HCT116 (cell line): ENCODE data around the gene KIF21B. TPM values are rescaled to one million over a fixed set of nuclear protein-coding genes. Genes with fewer than 3 reads are reported as not detected.
"Not testable (repeated sequence)": the region's sequence is repeated elsewhere in the genome, so short reads cannot be mapped to it uniquely, and the experiment has no call there.

Experiments
- ATAC-seq: fragments of 200-7000 bp; cut with Tn5 transposase; 2 replicates; pipeline ENCODE4 v1.9.1; 2020; ENCODE audit warnings: mild to moderate bottlenecking, moderate library complexity
- BruUV-seq: library from RNA; stranded (reverse); fragments of 400-500 nt; replicated peaks from 2 replicates; lab custom pipeline; 2021; lab: Mats Ljungman, UMichigan
- CTCF ChIA-PET: fragments of 300-600 bp; sonication (Branson Sonifier 250); formaldehyde crosslinking; loops from one replicate; lab custom pipeline; 2021; ENCODE audit warnings: antibody characterized with exemption; lab: Charles Lee
- POLR2A ChIA-PET: fragments of 300-600, 350-600 bp; sonication (Branson Sonifier 250); formaldehyde crosslinking; loops from one replicate; lab custom pipeline; 2021; ENCODE audit warnings: antibody characterized with exemption; lab: Charles Lee
- RAD21 ChIA-PET, 2 experiments: fragments of 300-600 bp; sonication (Branson Sonifier 250); formaldehyde crosslinking; loops; one replicate each; lab custom pipeline; 2023; ENCODE audit warnings: low total read pairs in 2 of 2; ENCODE audit not compliant: uncharacterized antibody in 2 of 2, unreplicated experiment in 2 of 2, low non-redundant PET in 1 of 2; lab: Charles Lee
- DNase-seq: peaks from one replicate; pipeline ENCODE4 v3.0.0-alpha.2; 2010; ENCODE audit warnings: low read depth, low spot score
- H2AFZ ChIP-seq: fragments of 200-600 bp; shearing (Covaris generic), sonication (generic); 2 replicates; pipeline ENCODE4 v1.6.1; 2017; ENCODE audit warnings: low read depth, mixed run types, mixed read lengths, antibody characterized with exemption, low read length; ENCODE audit not compliant: poor library complexity, severe bottlenecking
- H3K27ac ChIP-seq: 2 replicates; pipeline ENCODE4 v1.5.1; 2012; ENCODE audit warnings: low read depth, low read length
- H3K27me3 ChIP-seq: fragments of 200-600 bp; sonication (generic); 2 replicates; pipeline ENCODE4 v1.6.1; 2016; ENCODE audit warnings: mixed run types, low read length, mixed read lengths; ENCODE audit not compliant: insufficient read depth
- H3K36me3 ChIP-seq, 2 experiments: fragments of 200-500 bp in 1 of 2; fragments of 200-600 bp in 1 of 2; sonication (Bioruptor generic) in 1 of 2; sonication (generic) in 1 of 2; 2 replicates each; pipeline versions ENCODE4 v1.5.1 to v1.6.1; 2014 to 2016; ENCODE audit warnings: low read length in 2 of 2, inconsistent platforms in 1 of 2, mixed read lengths in 1 of 2, mixed run types in 1 of 2; ENCODE audit not compliant: insufficient read depth in 2 of 2, control insufficient read depth in 1 of 2
- H3K4me1 ChIP-seq, 2 experiments: fragments of 200-600 bp in 1 of 2; sonication (generic) in 1 of 2; 2 replicates each; pipeline versions ENCODE4 v1.5.1 to v1.6.1; 2012 to 2017; ENCODE audit warnings: low read length in 2 of 2, inconsistent platforms in 1 of 2, mild to moderate bottlenecking in 1 of 2, mixed read lengths in 1 of 2, mixed run types in 1 of 2, moderate library complexity in 1 of 2; ENCODE audit not compliant: insufficient read depth in 2 of 2, control insufficient read depth in 1 of 2
- H3K4me2 ChIP-seq: fragments of 200-600 bp; sonication (generic); 2 replicates; pipeline ENCODE4 v1.6.1; 2017; ENCODE audit warnings: mixed run types, low read length, mixed read lengths
- H3K4me3 ChIP-seq, 2 experiments: fragments of 200-600 bp in 1 of 2; sonication (generic) in 1 of 2; replicated peaks in 1 of 2; 2 replicates each; pipeline ENCODE4 v1.5.1; 2011 to 2016; ENCODE audit warnings: low read length in 2 of 2, control low read depth in 1 of 2, low read depth in 1 of 2, mild to moderate bottlenecking in 1 of 2, mixed read lengths in 1 of 2, mixed run types in 1 of 2
- H3K79me2 ChIP-seq: fragments of 200-600 bp; sonication (generic); 2 replicates; pipeline ENCODE4 v1.6.1; 2017; ENCODE audit warnings: mild to moderate bottlenecking, mixed run types, low read length, moderate library complexity, mixed read lengths; ENCODE audit not compliant: insufficient read depth
- H3K9ac ChIP-seq: fragments of 200-600 bp; sonication (generic); 2 replicates; pipeline ENCODE4 v1.6.1; 2016; ENCODE audit warnings: low read length, mixed read lengths
- H3K9me2 ChIP-seq: fragments of 200-600 bp; sonication (generic), shearing (Covaris generic); 2 replicates; pipeline ENCODE4 v1.6.1; 2017; ENCODE audit warnings: mixed run types, mild to moderate bottlenecking, moderate library complexity; ENCODE audit not compliant: insufficient read depth
- H3K9me3 ChIP-seq, 2 experiments: fragments of 200-500 bp in 1 of 2; fragments of 200-600 bp in 1 of 2; sonication (Bioruptor generic) in 1 of 2; sonication (generic) in 1 of 2; 2 replicates each; pipeline ENCODE4 v1.6.1; 2014 to 2017; ENCODE audit warnings: low read length in 2 of 2, mixed read lengths in 2 of 2, inconsistent platforms in 1 of 2, low read depth in 1 of 2, mild to moderate bottlenecking in 1 of 2, mixed run types in 1 of 2, moderate library complexity in 1 of 2; ENCODE audit not compliant: control insufficient read depth in 1 of 2, insufficient read depth in 1 of 2
- H4K20me1 ChIP-seq: fragments of 200-600 bp; sonication (generic), shearing (Covaris generic); 2 replicates; pipeline ENCODE4 v1.6.1; 2017; ENCODE audit warnings: mixed run types, mild to moderate bottlenecking, moderate library complexity; ENCODE audit not compliant: insufficient read depth
- CEBPB ChIP-seq: IDR thresholded peaks from 2 replicates; pipeline ENCODE4 v1.6.1; 2012; ENCODE audit warnings: low read depth
- ELF1 ChIP-seq: IDR thresholded peaks from 2 replicates; pipeline ENCODE4 v1.6.1; 2012; ENCODE audit warnings: low read depth, borderline replicate concordance
- FOSL1 ChIP-seq: IDR thresholded peaks from 2 replicates; pipeline ENCODE4 v1.6.1; 2012; ENCODE audit warnings: low read depth
- JUND ChIP-seq: IDR thresholded peaks from 2 replicates; pipeline ENCODE4 v1.6.1; 2012
- POLR2A ChIP-seq: IDR thresholded peaks from 2 replicates; pipeline ENCODE4 v1.7.0; 2011; ENCODE audit warnings: borderline replicate concordance; ENCODE audit not compliant: insufficient read depth, insufficient read length; ENCODE audit errors: extremely low read depth
- RAD21 ChIP-seq: IDR thresholded peaks from 2 replicates; pipeline ENCODE4 v1.6.1; 2012; ENCODE audit warnings: low read depth, mild to moderate bottlenecking
- SP1 ChIP-seq: IDR thresholded peaks from 2 replicates; pipeline ENCODE4 v1.6.1; 2012; ENCODE audit warnings: low read depth
- SRF ChIP-seq: IDR thresholded peaks from 2 replicates; pipeline ENCODE4 v1.6.1; 2012; ENCODE audit warnings: low read depth
- TCF7L2 ChIP-seq: IDR thresholded peaks from 2 replicates; pipeline ENCODE4 v1.7.0; 2011; ENCODE audit warnings: borderline replicate concordance, inconsistent platforms; ENCODE audit not compliant: insufficient read depth, insufficient read length; ENCODE audit errors: extremely low read depth
- ZFX ChIP-seq: fragments of 450-650 bp; IDR thresholded peaks from 2 replicates; pipeline ENCODE4 v1.6.1; 2017
- ZNF274 ChIP-seq: fragments of 200-500 bp; sonication (Bioruptor generic); IDR thresholded peaks from 2 replicates; pipeline ENCODE4 v1.6.1; 2014; ENCODE audit warnings: mild to moderate bottlenecking, low read depth, low read length, inconsistent platforms
- intact Hi-C: fragments of 100-400 bp; cut with micrococcal nuclease; formaldehyde crosslinking; loops from 2 replicates; pipeline ENCODE4 v1.10.0; 2022
- total RNA-seq: library from RNA; stranded (reverse); gene quantifications from one replicate; pipeline ENCODE4 v1.2.1, GENCODE V29; 2021; ENCODE audit not compliant: unreplicated experiment
- TF ChIP-seq, protein P1 (sequence below): IDR thresholded peaks from 2 replicates; pipeline ENCODE4 v1.6.1; 2012; ENCODE audit warnings: low read depth
- TF ChIP-seq, protein P2 (sequence below): IDR thresholded peaks from 2 replicates; pipeline ENCODE4 v1.6.1; 2012
- TF ChIP-seq, protein P3 (sequence below), 3 experiments: fragments of 200-600 bp in 1 of 3; sonication (generic) in 1 of 3; IDR thresholded peaks in 2 of 3; conservative IDR thresholded peaks in 1 of 3; 2 replicates each; pipeline ENCODE4 v1.5.1; 2012 to 2017; ENCODE audit warnings: low read depth in 2 of 3, low read length in 2 of 3, antibody characterized with exemption in 1 of 3, borderline replicate concordance in 1 of 3, control low read depth in 1 of 3, mild to moderate bottlenecking in 1 of 3, mixed read lengths in 1 of 3, mixed run types in 1 of 3, moderate library complexity in 1 of 3; ENCODE audit not compliant: insufficient read depth in 1 of 3

KIF21B gene
- total RNA-seq, 1 experiment from 2014 or later, result 6.1 TPM

DNA sequence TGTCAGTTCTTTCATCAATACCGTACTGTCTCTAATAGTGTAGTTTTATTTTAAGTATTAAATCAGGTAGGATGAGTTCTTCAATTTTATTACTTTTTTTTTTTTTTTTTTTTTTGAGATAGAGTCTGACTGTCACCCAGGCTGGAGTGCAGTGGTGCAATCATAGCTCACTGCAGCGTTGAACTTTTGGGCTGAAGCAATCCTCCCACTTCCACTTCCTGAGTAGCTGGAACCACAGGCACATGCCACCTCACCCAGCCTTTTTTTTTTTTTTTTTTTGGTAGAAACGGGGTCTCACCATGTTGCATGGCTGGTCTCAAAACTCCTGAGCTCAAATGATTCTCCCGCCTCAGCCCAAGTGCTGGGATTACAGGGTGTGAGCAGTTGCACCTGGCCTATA is 84.6 kb downstream of the KIF21B start:
- no peaks in the 10 kb centered on the region for H3K36me3 ChIP-seq
- no peaks in the 10 kb centered on the region for H3K9me2 ChIP-seq
- H3K27me3 ChIP-seq, result no peaks in the 10 kb centered on the region
- CTCF ChIA-PET, result no interaction called here
- no peak overlapping the region for H3K9ac ChIP-seq
- H3K4me2 ChIP-seq, result no peak overlapping the region
- no peak overlapping the region for H2AFZ ChIP-seq
- H3K4me1 ChIP-seq, result no peaks in the 10 kb centered on the region
- H4K20me1 ChIP-seq, result no peaks in the 10 kb centered on the region
- H3K9me3 ChIP-seq, result no peaks in the 10 kb centered on the region
- POLR2A ChIA-PET, result no interaction called here
- TF ChIP-seq ZNF274, result no peak
- TF ChIP-seq FOSL1, result no peak
- TF ChIP-seq POLR2A, result no peak
- TF ChIP-seq SP1, result no peak
- TF ChIP-seq, protein P1, sequence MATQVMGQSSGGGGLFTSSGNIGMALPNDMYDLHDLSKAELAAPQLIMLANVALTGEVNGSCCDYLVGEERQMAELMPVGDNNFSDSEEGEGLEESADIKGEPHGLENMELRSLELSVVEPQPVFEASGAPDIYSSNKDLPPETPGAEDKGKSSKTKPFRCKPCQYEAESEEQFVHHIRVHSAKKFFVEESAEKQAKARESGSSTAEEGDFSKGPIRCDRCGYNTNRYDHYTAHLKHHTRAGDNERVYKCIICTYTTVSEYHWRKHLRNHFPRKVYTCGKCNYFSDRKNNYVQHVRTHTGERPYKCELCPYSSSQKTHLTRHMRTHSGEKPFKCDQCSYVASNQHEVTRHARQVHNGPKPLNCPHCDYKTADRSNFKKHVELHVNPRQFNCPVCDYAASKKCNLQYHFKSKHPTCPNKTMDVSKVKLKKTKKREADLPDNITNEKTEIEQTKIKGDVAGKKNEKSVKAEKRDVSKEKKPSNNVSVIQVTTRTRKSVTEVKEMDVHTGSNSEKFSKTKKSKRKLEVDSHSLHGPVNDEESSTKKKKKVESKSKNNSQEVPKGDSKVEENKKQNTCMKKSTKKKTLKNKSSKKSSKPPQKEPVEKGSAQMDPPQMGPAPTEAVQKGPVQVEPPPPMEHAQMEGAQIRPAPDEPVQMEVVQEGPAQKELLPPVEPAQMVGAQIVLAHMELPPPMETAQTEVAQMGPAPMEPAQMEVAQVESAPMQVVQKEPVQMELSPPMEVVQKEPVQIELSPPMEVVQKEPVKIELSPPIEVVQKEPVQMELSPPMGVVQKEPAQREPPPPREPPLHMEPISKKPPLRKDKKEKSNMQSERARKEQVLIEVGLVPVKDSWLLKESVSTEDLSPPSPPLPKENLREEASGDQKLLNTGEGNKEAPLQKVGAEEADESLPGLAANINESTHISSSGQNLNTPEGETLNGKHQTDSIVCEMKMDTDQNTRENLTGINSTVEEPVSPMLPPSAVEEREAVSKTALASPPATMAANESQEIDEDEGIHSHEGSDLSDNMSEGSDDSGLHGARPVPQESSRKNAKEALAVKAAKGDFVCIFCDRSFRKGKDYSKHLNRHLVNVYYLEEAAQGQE, result no peak
- TF ChIP-seq SRF, result no peak
- TF ChIP-seq, protein P2, sequence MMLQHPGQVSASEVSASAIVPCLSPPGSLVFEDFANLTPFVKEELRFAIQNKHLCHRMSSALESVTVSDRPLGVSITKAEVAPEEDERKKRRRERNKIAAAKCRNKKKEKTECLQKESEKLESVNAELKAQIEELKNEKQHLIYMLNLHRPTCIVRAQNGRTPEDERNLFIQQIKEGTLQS, result no peak
- TF ChIP-seq, protein P3, sequence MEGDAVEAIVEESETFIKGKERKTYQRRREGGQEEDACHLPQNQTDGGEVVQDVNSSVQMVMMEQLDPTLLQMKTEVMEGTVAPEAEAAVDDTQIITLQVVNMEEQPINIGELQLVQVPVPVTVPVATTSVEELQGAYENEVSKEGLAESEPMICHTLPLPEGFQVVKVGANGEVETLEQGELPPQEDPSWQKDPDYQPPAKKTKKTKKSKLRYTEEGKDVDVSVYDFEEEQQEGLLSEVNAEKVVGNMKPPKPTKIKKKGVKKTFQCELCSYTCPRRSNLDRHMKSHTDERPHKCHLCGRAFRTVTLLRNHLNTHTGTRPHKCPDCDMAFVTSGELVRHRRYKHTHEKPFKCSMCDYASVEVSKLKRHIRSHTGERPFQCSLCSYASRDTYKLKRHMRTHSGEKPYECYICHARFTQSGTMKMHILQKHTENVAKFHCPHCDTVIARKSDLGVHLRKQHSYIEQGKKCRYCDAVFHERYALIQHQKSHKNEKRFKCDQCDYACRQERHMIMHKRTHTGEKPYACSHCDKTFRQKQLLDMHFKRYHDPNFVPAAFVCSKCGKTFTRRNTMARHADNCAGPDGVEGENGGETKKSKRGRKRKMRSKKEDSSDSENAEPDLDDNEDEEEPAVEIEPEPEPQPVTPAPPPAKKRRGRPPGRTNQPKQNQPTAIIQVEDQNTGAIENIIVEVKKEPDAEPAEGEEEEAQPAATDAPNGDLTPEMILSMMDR (IDR thresholded peaks at IDR 0.05 in 2 of 3, conservative IDR thresholded peaks at IDR 0.05 in 1 of 3; ENCODE audit: borderline replicate concordance in 1 of 3, insufficient read depth in 1 of 3, low read depth in 2 of 3, low read length in 2 of 3), result no peak
- no peak for TF ChIP-seq ELF1
- TF ChIP-seq JUND, result no peak
- TF ChIP-seq ZFX, result no peak
- no peak for TF ChIP-seq CEBPB
- TF ChIP-seq RAD21, result no peak
- no peak for TF ChIP-seq TCF7L2
- DNase-seq (no peak), ATAC-seq (no peak)
- BruUV-seq, result no TSS peak
- intact Hi-C loops, result no loop called here
- no peak overlapping the region for H3K27ac ChIP-seq
- no peaks in the 10 kb centered on the region for H3K79me2 ChIP-seq
- no peak overlapping the region for H3K4me3 ChIP-seq
- RAD21 ChIA-PET, result no interaction called here

DNA sequence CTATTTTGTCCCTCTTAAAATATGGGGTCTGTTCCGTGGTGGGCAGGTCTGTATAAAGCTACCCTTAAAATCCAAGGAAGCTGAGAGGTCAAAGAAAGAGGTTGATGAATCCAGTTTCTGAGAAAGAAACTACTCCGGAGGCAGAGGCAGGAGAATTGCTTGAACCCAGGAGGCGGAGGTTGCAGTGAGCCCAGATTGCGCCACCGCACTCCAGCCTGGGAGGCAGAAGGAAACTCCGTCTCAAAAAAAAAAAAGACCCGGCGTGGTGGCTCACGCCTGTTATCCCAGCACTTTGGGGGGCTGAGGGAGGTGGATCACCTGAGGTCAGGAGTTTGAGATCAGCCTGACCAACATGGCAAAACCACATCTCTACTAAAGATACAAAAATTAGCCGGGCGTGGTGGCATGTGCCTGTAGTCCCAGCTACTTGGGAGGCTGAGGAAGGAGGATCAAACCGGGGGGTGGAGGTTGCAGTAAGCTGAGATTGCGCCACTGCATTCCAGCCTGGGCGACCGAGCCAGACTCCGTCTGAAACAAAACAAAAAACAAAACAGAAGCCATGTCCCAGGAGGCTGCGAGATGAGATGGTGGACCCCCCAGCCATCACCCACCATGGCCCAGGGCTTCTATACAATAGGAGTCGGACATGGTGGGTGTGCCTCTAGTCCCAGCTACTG is 88.1 kb downstream of the KIF21B start:
- H3K36me3 ChIP-seq, H3K27me3 ChIP-seq, RAD21 ChIA-PET, H3K27ac ChIP-seq, BruUV-seq, intact Hi-C loops, H3K4me1 ChIP-seq, CTCF ChIA-PET, H3K79me2 ChIP-seq, H4K20me1 ChIP-seq, DNase-seq, H3K9ac ChIP-seq, H3K9me3 ChIP-seq, POLR2A ChIA-PET, H2AFZ ChIP-seq, H3K4me2 ChIP-seq, H3K4me3 ChIP-seq, H3K9me2 ChIP-seq, ATAC-seq: not testable (repeated sequence)
